ENCODE measurements around the gene C1QL2. TPM values are rescaled to one million over a fixed set of nuclear protein-coding genes. Genes with fewer than 3 reads are reported as not detected.

The C1QL2 gene
- total RNA-seq, 1 experiment from 2014 or later: 0.03 TPM

DNA sequence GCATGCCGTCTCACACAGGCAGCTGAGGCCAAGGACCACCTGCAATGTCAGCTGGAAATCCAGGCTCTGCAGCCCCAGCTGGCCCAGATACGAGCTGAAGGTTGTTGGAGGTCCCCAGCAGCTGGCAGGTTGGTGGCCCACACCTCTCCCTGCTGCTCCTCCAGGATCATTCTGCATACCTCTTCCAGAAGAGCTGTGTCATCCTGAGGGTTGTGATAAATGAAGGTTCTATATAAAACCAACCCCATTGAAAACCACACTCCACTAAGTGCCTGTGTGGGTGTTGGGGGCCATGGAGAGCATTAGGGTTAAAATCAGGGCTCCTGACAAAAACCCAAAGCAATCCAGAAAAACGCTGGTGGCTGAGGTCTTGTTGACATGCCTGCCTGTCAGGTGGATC is 50.4 kb downstream of the C1QL2 start:
- DNase-seq (ENCODE audit: low read depth): no peak

DNA sequence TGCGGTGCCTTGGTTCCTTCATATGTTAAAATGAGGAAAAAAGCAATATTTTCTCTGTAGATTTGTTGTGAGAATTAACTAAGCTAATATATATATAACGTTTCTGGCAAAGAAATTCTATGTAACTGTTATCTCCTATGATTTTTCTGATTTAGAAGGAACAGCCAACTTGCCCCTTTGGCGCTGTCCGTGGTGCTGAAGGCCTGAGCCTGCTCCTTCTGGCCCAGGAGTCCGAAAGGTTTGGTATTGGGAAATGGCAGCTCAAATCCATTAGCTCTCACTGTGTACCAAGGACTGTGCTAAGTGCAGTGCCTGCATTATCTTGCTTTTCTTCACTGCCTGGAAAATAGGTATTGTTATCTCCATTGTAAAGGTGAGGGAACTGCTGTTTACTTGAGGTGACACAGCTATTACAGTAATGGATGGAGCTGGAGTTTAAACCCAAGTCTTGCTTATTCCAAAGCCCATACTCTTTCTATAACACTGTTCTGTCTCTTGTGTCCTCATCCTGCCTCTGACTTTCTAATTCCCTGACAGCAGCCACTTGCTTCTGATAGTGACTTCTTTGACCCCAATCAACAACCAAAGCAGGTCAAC is 52.2 kb downstream of the C1QL2 start:
- DNase-seq (ENCODE audit: low read depth): no peak

Small RNAs within 50 kb of the gene (small RNA-seq; reads per million reads assigned to genes)
- gene RN7SL468P: not detected

Other genes starting within 250 kb of the C1QL2 start
- gene MARCO, start 216.6 kb downstream of the C1QL2 start, total RNA-seq (2014; rRNA removed; shearing (Covaris generic)): 0.32 TPM in 1 of 2 replicates, not detected in the other
- 67.8 and 87.6 TPM in 2 replicates for gene STEAP3, start 65.1 kb upstream of the C1QL2 start, total RNA-seq (2014; rRNA removed; shearing (Covaris generic))
- 11.5 and 15.5 TPM in 2 replicates for gene C2orf76, start 208.1 kb upstream of the C1QL2 start, total RNA-seq (2014; rRNA removed; shearing (Covaris generic))
- gene DBI, start 208.2 kb upstream of the C1QL2 start, total RNA-seq (2014; rRNA removed; shearing (Covaris generic)): 142 and 172 TPM in 2 replicates

Data from HT1080 (cell line).